Measurements from ENCODE around the gene FAM174B.

DNA sequence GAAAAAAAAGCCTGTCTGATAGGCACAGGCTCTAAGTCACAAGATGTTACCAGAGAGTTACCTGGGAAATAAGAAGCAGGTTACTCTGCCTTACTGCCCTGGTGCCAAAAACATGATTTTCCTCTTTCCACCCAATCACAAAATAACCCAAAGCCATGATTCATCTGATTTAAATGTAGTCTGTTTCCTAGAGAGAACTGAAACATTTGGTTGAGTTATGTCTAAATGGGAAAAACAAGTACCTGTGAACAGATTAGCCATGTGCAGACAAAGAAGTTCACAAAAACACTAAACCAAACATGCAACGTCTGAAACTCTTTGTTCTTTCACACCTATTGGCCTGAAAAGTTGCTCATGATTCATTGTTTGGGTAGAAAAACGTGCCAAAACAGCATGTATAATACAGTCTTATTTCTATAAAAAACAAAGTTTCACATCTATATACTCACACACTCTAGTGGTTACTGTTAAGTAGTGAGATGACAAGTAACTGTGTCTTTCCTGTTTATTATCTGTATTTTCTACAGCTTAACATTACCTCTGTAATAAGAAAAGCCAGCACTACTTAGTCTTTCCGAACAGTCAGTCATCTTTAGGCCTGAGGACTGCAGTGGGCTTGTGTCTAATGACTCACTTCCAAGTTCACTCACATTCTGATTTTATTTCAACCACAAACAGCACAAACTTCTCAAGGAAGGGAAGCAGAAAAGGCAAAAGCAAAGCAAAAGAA is 30.2 kb downstream of the FAM174B start:
- no peak for TF ChIP-seq EZH2 (IDR thresholded peaks at IDR 0.05; ENCODE audit: borderline replicate concordance, control insufficient read depth, low read depth, low read length)
- 0 out of 2 replicates have a peak, but pooled peaks have one; percentile 13 for TF ChIP-seq ZNF24 (IDR thresholded peaks at IDR 0.05)
- TF ChIP-seq, protein P1, sequence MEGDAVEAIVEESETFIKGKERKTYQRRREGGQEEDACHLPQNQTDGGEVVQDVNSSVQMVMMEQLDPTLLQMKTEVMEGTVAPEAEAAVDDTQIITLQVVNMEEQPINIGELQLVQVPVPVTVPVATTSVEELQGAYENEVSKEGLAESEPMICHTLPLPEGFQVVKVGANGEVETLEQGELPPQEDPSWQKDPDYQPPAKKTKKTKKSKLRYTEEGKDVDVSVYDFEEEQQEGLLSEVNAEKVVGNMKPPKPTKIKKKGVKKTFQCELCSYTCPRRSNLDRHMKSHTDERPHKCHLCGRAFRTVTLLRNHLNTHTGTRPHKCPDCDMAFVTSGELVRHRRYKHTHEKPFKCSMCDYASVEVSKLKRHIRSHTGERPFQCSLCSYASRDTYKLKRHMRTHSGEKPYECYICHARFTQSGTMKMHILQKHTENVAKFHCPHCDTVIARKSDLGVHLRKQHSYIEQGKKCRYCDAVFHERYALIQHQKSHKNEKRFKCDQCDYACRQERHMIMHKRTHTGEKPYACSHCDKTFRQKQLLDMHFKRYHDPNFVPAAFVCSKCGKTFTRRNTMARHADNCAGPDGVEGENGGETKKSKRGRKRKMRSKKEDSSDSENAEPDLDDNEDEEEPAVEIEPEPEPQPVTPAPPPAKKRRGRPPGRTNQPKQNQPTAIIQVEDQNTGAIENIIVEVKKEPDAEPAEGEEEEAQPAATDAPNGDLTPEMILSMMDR (IDR thresholded peaks at IDR 0.05 in 2 of 3, conservative IDR thresholded peaks at IDR 0.05 in 1 of 3; ENCODE audit: control insufficient read depth in 2 of 3, extremely low read depth in 1 of 3, insufficient read depth in 1 of 3, low read depth in 3 of 3, low read length in 3 of 3) = no peak; a peak in 1 of 6 replicates
- no peak for TF ChIP-seq EGR1 (IDR thresholded peaks at IDR 0.05; ENCODE audit: borderline replicate concordance in 1 of 2, low read depth in 2 of 2, low read length in 2 of 2)
- no peak for TF ChIP-seq CHD2 (IDR thresholded peaks at IDR 0.05; ENCODE audit: borderline replicate concordance, low read depth, low read length)
- no peak for TF ChIP-seq HDAC6 (IDR thresholded peaks at IDR 0.05; ENCODE audit: unreplicated experiment)
- TF ChIP-seq BRCA1 (IDR thresholded peaks at IDR 0.05; ENCODE audit: low read depth, low read length) = no peak
- TF ChIP-seq CBFB (IDR thresholded peaks at IDR 0.05; ENCODE audit: low read depth) = peak; percentile 26; the same call in 1 of the 2 replicates
- TF ChIP-seq SMAD5 (IDR thresholded peaks at IDR 0.05; ENCODE audit: low read depth) = no peak
- TF ChIP-seq POLR2A (IDR thresholded peaks at IDR 0.05; ENCODE audit: low read depth, low read length) = no peak
